GM18511 (cell line): ENCODE results near the gene GGA1.

Experiments
- ATAC-seq: cut with Tn5 transposase; IDR thresholded peaks from one replicate; pipeline ENCODE4 v1.9.1; 2021; ENCODE audit warnings: mild to moderate bottlenecking, moderate library complexity; ENCODE audit not compliant: unreplicated experiment

Gene GGA1

DNA sequence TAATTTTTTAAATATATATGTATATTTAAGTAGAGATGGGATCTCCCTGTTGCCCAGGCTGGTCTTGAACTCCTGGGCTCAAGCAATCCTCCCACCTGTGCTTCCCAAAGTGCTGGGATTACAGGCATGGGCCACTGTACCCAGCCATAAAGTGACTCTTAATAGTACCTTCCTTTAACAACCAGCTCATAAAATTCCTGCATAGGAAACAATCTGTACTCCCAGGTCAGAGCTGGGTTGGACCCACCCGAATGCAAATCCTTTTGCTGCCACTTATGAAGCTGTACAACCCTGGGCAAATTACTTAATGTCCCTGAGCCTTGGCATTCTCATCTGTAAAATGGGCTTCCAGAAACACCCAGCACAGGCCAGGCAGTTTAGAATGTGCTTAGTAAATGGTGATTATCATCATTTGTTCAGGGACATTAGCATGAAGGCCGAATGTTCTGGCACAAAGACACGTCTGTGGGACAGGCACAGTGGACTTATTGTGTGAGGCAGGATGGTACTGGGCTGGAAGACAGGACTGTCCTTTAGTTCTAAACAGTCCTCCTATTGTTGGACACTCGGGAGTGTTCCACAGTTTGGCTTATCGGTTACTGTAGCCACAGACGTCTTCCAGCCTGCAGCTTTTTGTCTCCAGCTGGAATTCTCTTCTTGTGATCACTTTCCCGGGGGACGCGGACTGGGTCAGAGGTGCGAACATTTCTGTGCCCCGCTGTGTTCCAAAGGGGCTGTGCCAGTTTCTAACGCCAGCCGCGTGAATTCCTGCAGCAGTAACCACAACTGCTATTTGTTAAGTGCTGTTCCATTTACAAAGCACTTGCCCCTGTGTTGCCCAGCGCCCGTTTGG is 55.8 kb downstream of the GGA1 start:
- ATAC-seq = no peak

DNA sequence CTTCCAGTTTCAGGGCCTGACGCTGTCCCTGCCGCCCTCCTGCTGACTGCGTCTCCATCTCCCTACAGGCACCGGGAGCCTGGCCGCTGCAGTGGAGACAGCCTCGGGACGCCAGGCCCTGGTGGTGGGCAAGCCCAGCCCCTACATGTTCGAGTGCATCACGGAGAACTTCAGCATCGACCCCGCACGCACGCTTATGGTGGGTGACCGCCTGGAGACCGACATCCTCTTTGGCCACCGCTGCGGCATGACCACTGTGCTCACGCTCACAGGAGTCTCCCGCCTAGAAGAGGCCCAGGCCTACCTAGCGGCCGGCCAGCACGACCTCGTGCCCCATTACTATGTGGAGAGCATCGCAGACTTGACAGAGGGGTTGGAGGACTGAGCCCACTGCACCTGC is 56.9 kb downstream of the GGA1 start:
- no peak for ATAC-seq

DNA sequence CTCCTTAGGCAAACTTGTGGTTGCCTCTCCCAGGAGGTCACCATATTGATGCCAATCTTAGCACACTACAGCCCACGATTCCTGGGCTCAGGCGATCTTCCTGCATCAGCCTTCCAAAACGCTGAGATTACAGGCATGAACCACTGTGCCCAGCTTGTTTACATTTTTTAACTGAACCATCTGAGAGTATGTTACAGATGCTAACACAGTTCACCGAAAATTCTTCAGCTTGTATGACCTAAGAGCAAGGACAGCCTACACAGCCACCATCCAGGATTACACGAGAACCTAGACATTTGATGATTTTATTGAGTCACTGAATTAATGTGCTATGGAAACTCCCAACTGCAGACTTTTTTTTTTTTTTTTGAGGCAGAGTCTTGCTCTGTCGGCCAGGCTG is 61.0 kb downstream of the GGA1 start:
- ATAC-seq = no peak

GRCh38 chr22:37672206-37672919 is 63.7 kb downstream of the GGA1 start:
- ATAC-seq = no peak

DNA sequence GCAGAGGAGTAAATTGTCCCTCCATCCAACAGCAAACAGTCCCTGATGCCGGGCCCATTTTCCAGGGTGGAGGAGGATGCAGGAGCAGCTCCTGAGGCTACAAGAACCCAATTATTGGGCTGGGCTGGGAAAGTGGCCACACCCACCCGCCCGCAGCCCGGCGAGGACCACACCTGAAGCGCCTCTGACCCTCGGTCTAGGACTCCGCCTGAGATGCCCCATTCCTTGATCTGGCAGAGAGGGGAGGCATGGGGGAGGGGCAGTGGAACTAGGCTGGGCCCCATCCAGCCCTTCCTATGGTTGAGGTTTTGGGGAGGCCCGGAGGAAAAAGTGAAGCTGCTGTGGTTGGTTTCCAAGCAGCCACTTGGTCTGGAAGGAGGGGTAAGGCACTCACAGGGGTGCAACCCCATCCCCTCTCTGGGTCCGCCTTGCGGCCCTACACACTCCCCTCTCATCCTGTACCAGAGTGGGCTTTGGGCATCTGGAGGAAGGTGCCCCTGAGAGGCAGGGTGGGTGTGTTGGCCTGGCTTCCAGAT is 64.4 kb downstream of the GGA1 start:
- ATAC-seq = no peak

GRCh38 chr22:37674248-37674647 is 65.6 kb downstream of the GGA1 start:
- no peak for ATAC-seq

- ATAC-seq = peak; percentile 46
Measured at GRCh38 chr22:37674951-37675929, 66.6 kb downstream of the GGA1 start, which contains the start of gene LGALS1. Gene LGALS1 (plus strand): TSS chr22:37675636. CDS start chr22:37675703, 67 bp downstream.

- ATAC-seq = no peak
Measured at GRCh38 chr22:37675930-37676735, 67.5 kb downstream of the GGA1 start.

- peak; percentile 59 for ATAC-seq
Measured at GRCh38 chr22:37676736-37677492, 68.3 kb downstream of the GGA1 start.

- peak; percentile 8 for ATAC-seq
Measured at GRCh38 chr22:37677493-37677974, 68.9 kb downstream of the GGA1 start.

DNA sequence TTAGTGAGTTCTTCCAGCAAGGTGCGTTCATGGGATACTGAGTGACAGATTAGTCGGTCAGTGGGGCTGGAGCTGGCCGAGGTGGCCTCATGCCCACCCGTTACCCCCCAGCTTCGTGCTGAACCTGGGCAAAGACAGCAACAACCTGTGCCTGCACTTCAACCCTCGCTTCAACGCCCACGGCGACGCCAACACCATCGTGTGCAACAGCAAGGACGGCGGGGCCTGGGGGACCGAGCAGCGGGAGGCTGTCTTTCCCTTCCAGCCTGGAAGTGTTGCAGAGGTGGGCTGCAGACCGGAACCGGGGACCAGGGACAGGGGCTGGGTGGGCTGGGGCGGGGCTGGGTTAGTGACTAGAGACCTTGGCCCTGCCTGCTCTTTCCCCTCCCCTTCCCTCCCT is 69.7 kb downstream of the GGA1 start:
- ATAC-seq = no peak

DNA sequence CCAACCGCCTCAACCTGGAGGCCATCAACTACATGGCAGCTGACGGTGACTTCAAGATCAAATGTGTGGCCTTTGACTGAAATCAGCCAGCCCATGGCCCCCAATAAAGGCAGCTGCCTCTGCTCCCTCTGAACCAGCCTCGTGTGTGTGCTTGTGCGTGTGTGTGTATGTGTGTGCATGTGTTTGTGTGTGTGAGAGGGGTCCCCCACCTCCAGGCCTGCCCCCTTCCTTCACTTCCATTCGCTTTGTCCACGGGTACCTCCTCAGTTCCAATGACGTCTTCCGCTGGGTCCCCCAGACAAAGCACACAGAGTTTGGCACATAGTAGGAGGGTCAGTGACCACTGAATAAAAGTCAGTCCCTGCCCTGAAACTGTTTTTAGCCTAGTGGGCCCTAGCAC is 71.0 kb downstream of the GGA1 start:
- ATAC-seq = no peak

- ATAC-seq = no peak
Measured at GRCh38 chr22:37680191-37680851, 71.7 kb downstream of the GGA1 start.

- no peak for ATAC-seq
Measured at GRCh38 chr22:37681001-37681424, 72.4 kb downstream of the GGA1 start.

DNA sequence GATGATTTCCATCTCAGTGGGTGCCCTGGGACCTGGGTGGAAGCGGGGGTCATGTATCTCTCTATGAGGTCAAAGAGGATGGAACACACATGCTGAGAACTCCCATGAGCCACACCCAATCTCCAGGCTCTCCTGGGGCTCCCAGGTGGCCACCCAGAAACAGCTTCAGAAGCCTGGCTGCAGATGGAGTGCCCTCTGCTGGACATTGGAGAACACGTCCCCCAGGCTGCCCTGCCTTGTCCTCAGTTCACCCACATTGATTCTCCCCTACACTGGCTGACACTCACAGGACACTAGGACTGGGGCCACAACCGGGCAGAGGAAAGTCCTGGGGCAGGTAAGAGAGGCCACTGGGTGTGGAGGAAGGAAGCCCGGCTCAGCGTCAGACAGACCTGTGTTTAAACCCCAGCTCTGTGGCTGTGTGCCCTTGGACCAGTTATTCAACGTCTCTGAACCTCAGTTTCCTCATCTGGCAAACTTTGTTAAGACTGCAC is 73.0 kb downstream of the GGA1 start:
- no peak for ATAC-seq
